K562 (cell line): ENCODE results near the gene TTLL3. TPM values are rescaled to one million over a fixed set of nuclear protein-coding genes. Genes with fewer than 3 reads are reported as not detected.

Experiments
- ATAC-seq: fragments of 200-7000 bp; cut with Tn5 transposase; 3 replicates; pipeline ENCODE4 v1.9.1; 2020; ENCODE audit warnings: moderate library complexity
- Bru-seq: library from RNA; stranded (reverse); fragments of 400-500 nt; gene quantifications from one replicate; lab custom pipeline; 2021; lab: Mats Ljungman, UMichigan
- BruChase-seq, 2 experiments: library from RNA; stranded (reverse); fragments of 400-500 nt; gene quantifications; one replicate each; lab custom pipeline; 2021; lab: Mats Ljungman, UMichigan
- BruUV-seq: library from RNA; stranded (reverse); fragments of 400-500 nt; replicated peaks from 2 replicates; lab custom pipeline; 2021; lab: Mats Ljungman, UMichigan
- CTCF ChIA-PET: fragments of 300-600 bp; formaldehyde crosslinking; extraction: SDS; loops from one replicate; lab custom pipeline; 2021; ENCODE audit warnings: low intra/inter-chr PET ratio; lab: Yijun Ruan, JAX
- POLR2A ChIA-PET: fragments of 300-600, 350-650 bp; sonication (Branson Sonifier 250); formaldehyde crosslinking; extraction: SDS; loops from one replicate; lab custom pipeline; 2021; ENCODE audit warnings: antibody characterized with exemption, inconsistent platforms; lab: Yijun Ruan, JAX
- DNase-seq, 4 experiments: peaks; one replicate each; pipeline versions ENCODE4 v3.0.0 to v3.0.0-alpha.2; 2011 to 2018; ENCODE audit warnings: low spot score in 3 of 4, mixed read lengths in 3 of 4; ENCODE audit errors: extremely low read depth in 1 of 4
- FAIRE-seq: peaks from 2 replicates; lab custom pipeline; 2011; peaks lifted over from hg19 to GRCh38; lab: Jason Lieb, UNC
- H2AFZ ChIP-seq: 2 replicates; pipeline ENCODE4 v1.6.0; 2011; ENCODE audit warnings: low read depth, low read length, control low read depth, inconsistent platforms
- H3K27ac ChIP-seq: fragments of 200-600 bp; 3 replicates; pipeline ENCODE4 v1.8.0; 2011; ENCODE audit warnings: low read depth, mild to moderate bottlenecking, control low read depth, inconsistent platforms, low read length, moderate library complexity, mixed read lengths; ENCODE audit errors: extremely low read depth
- H3K27me3 ChIP-seq, 2 experiments: fragments of 300-600 bp in 1 of 2; 2 replicates in 1 of 2; 3 replicates in 1 of 2; pipeline versions ENCODE4 v1.6.0 to v1.8.0; 2011; ENCODE audit warnings: inconsistent platforms in 2 of 2, low read length in 2 of 2, mild to moderate bottlenecking in 1 of 2, mixed read lengths in 1 of 2, moderate library complexity in 1 of 2; ENCODE audit not compliant: control insufficient read depth in 2 of 2, insufficient read depth in 2 of 2
- H3K36me3 ChIP-seq: fragments of 300-600 bp; 3 replicates; pipeline ENCODE4 v1.8.0; 2011; ENCODE audit warnings: mild to moderate bottlenecking, low read length, inconsistent platforms; ENCODE audit not compliant: control insufficient read depth, insufficient read depth
- H3K4me1 ChIP-seq, 2 experiments: fragments of 200-600 bp in 1 of 2; replicated peaks in 1 of 2; 2 replicates in 1 of 2; 3 replicates in 1 of 2; pipeline versions ENCODE4 v1.5.1 to v1.8.0; 2011; ENCODE audit warnings: inconsistent platforms in 2 of 2, low read length in 2 of 2, mild to moderate bottlenecking in 1 of 2, mixed read lengths in 1 of 2, moderate library complexity in 1 of 2; ENCODE audit not compliant: control insufficient read depth in 2 of 2, insufficient read depth in 2 of 2
- H3K4me2 ChIP-seq: 2 replicates; pipeline ENCODE4 v1.6.1; 2011; ENCODE audit warnings: low read length, control low read depth, inconsistent platforms, mixed read lengths; ENCODE audit not compliant: insufficient read depth
- H3K4me3 ChIP-seq: fragments of 200-600 bp; sonication (generic), shearing (Covaris generic); 2 replicates; pipeline ENCODE4 v1.5.1; 2016; ENCODE audit warnings: control low read depth, inconsistent platforms
- H3K79me2 ChIP-seq: fragments of 200-600 bp; 3 replicates; pipeline ENCODE4 v1.8.0; 2011; ENCODE audit warnings: low read length, inconsistent platforms; ENCODE audit not compliant: control insufficient read depth, insufficient read depth
- H3K9ac ChIP-seq, 2 experiments: 2 replicates each; pipeline versions ENCODE4 v1.6.0 to v1.6.1; 2011; ENCODE audit warnings: low read depth in 2 of 2, low read length in 2 of 2, control low read depth in 1 of 2, inconsistent platforms in 1 of 2, mild to moderate bottlenecking in 1 of 2, mixed read lengths in 1 of 2; ENCODE audit not compliant: insufficient read depth in 1 of 2
- H3K9me1 ChIP-seq: one replicate; pipeline ENCODE4 v1.6.0; 2011; ENCODE audit warnings: inconsistent platforms, mild to moderate bottlenecking, low read length, moderate library complexity; ENCODE audit not compliant: control insufficient read depth, insufficient read depth
- H3K9me3 ChIP-seq: replicated peaks from 2 replicates; pipeline ENCODE4 v1.5.1; 2011; ENCODE audit warnings: low read depth, low read length, inconsistent platforms; ENCODE audit not compliant: control insufficient read depth, insufficient read depth
- H4K20me1 ChIP-seq: replicated peaks from 2 replicates; pipeline ENCODE4 v1.6.1; 2011; ENCODE audit warnings: low read length, inconsistent platforms, mixed read lengths; ENCODE audit not compliant: control insufficient read depth, insufficient read depth
- DMBX1 ChIP-seq: fragments of 250-450 bp; sonication (Bioruptor Pico); IDR thresholded peaks from 2 replicates; pipeline ENCODE4 v1.8.0; 2022; ENCODE audit warnings: inconsistent platforms, mild to moderate bottlenecking, moderate library complexity, borderline replicate concordance
- HOMEZ ChIP-seq: fragments of 250-450 bp; sonication (Bioruptor Pico); IDR thresholded peaks from 2 replicates; pipeline ENCODE4 v1.4.0; 2020; ENCODE audit warnings: mild to moderate bottlenecking, moderate library complexity
- MAFF ChIP-seq: IDR thresholded peaks from 2 replicates; pipeline ENCODE4 v1.6.1; 2012; ENCODE audit warnings: low read length, improper control_type of control experiment
- POLR3G ChIP-seq: IDR thresholded peaks from 2 replicates; pipeline ENCODE4 v1.6.1; 2011; ENCODE audit not compliant: insufficient read length, insufficient replicate concordance; ENCODE audit errors: extremely low read depth
- RBFOX2 ChIP-seq: fragments of 200-400 bp; formaldehyde crosslinking; IDR thresholded peaks from 2 replicates; pipeline ENCODE4 v1.6.1; 2017; ENCODE audit warnings: low read depth, mild to moderate bottlenecking, low read length, moderate library complexity
- RBM22 ChIP-seq: fragments of 200-400 bp; formaldehyde crosslinking; IDR thresholded peaks from 2 replicates; pipeline ENCODE4 v1.6.1; 2018; ENCODE audit warnings: low read length, low read depth; ENCODE audit not compliant: poor library complexity, severe bottlenecking
- STAT5A ChIP-seq: IDR thresholded peaks from 2 replicates; pipeline ENCODE4 v1.6.1; 2012; ENCODE audit warnings: low read length, inconsistent platforms, borderline replicate concordance
- THRAP3 ChIP-seq: fragments of 450-650 bp; IDR thresholded peaks from 2 replicates; pipeline ENCODE4 v1.6.1; 2016; ENCODE audit warnings: mild to moderate bottlenecking, inconsistent platforms, borderline replicate concordance
- ZFP1 ChIP-seq: fragments of 450-650 bp; formaldehyde crosslinking; IDR thresholded peaks from 2 replicates; pipeline ENCODE4 v1.4.0; 2020; ENCODE audit warnings: mild to moderate bottlenecking, mixed read lengths
- ZNF263 ChIP-seq: sonication (generic); formaldehyde crosslinking; IDR thresholded peaks from 2 replicates; pipeline ENCODE4 v1.8.0; 2022; ENCODE audit warnings: mild to moderate bottlenecking, missing genetic modification reagents, borderline replicate concordance
- ZNF778 ChIP-seq: fragments of 450-650 bp; formaldehyde crosslinking; IDR thresholded peaks from 2 replicates; pipeline ENCODE4 v1.4.0; 2020; ENCODE audit warnings: mild to moderate bottlenecking, moderate library complexity
- WGBS: fragments of 100-300 bp; shearing (Covaris generic); methylation state at CpG from one replicate; pipeline ENCODE4 v1.1.6; 2016; ENCODE audit warnings: low coverage, mixed read lengths; ENCODE audit not compliant: insufficient coverage; ENCODE audit errors: missing lambda C conversion rate; 5-methylcytosine and 5-hydroxymethylcytosine counted together
- in situ Hi-C: fragments of 300-500 bp; cut with MboI; formaldehyde crosslinking; loops from 4 replicates; pipeline ENCODE4 v1.15.0; 2018; ENCODE audit warnings: inconsistent platforms, mixed read lengths
- intact Hi-C: fragments of 100-400 bp; cut with micrococcal nuclease; formaldehyde crosslinking; loops from 2 replicates; pipeline ENCODE4 v1.14.2; 2022
- long read RNA-seq, 3 experiments: library from polyadenylated mRNA in 2 of 3; library from RNA in 1 of 3; unstranded in 2 of 3; stranded (forward) in 1 of 3; transcript quantifications; one replicate each; pipeline ENCODE4 v2.0.0, GENCODE V29; 2019 to 2022
- polyA minus RNA-seq, 3 experiments: library from RNA; depleted of rRNA, polyadenylated mRNA; stranded (reverse); fragments of >200 nt; gene quantifications; 2 replicates each; pipeline ENCODE4 v1.2.3, GENCODE V29; 2011
- polyA plus RNA-seq, 8 experiments: library from polyadenylated mRNA; depleted of rRNA in 4 of 8; stranded (reverse) in 5 of 8; unstranded in 3 of 8; fragments of >200 nt; fragmentation: Nextera tagmentation in 2 of 8; fragmentation: Illumina TruSeq in 1 of 8; extraction: Ambion mirVana in 2 of 8; extraction: Trizol in 1 of 8; gene quantifications; 2 replicates each; pipeline versions ENCODE4 v1.2.1 to v1.2.3, GENCODE V29; 2011 to 2014; ENCODE audit warnings: inconsistent platforms in 1 of 8, missing spikeins in 1 of 8
- total RNA-seq, 7 experiments: library from RNA; depleted of rRNA in 6 of 7; stranded (reverse); fragments of >200 nt in 6 of 7; fragmentation: Illumina TruSeq in 2 of 7; extraction: Trizol in 2 of 7; gene quantifications; 2 replicates each; pipeline versions ENCODE4 v1.2.1 to v1.2.3, GENCODE V29; 2011 to 2021; ENCODE audit warnings: low replicate concordance in 1 of 7
- TF ChIP-seq, protein P1 (sequence below): sonication (generic); formaldehyde crosslinking; IDR thresholded peaks from 2 replicates; pipeline ENCODE4 v1.8.1; 2023; ENCODE audit warnings: mild to moderate bottlenecking, missing genetic modification reagents

Gene TTLL3
- total RNA-seq (2011; cell fraction: chromatin; rRNA removed; ENCODE audit: low replicate concordance): 652 and 1,082 TPM in 2 replicates
- 407 and 449 TPM in 2 replicates for total RNA-seq (2011; cell fraction: nucleolus; rRNA removed)
- 488 and 686 TPM in 2 replicates for total RNA-seq (2011; cell fraction: nucleoplasm; rRNA removed)
- total RNA-seq (2014; rRNA removed) (30.7 and 34.0 TPM in 2 replicates), total RNA-seq (2014; rRNA removed; fragmentation: Illumina TruSeq; extraction: Trizol) (28.7 and 33.0 TPM in 2 replicates), total RNA-seq (2015; rRNA removed; fragmentation: Illumina TruSeq; extraction: Trizol) (31.6 and 33.2 TPM in 2 replicates), total RNA-seq (2021) (53.7 and 63.6 TPM in 2 replicates), polyA plus RNA-seq (2011; rRNA removed) (95.8 and 120 TPM in 2 replicates), polyA plus RNA-seq (2014; fragmentation: Illumina TruSeq; extraction: Trizol) (53.8 and 60.9 TPM in 2 replicates), polyA plus RNA-seq (2014; fragmentation: Nextera tagmentation; extraction: Ambion mirVana) (10 to 100 TPM in 1 of 2 experiments, 1 to 10 TPM in 1; 8.9 to 11.6 TPM), polyA plus RNA-seq (2014; rRNA removed) (72.7 and 106 TPM in 2 replicates), polyA minus RNA-seq (2011; rRNA and poly(A)+ RNA removed) (99.7 and 103 TPM in 2 replicates), Bru-seq, nascent RNA (percentile 68 among the genes with signal in this experiment), BruChase-seq, experiment 1, labeled RNA remaining after a 2-hour chase (percentile 74 among the genes with signal in this experiment), BruChase-seq, experiment 2, labeled RNA remaining after a 6-hour chase (percentile 77 among the genes with signal in this experiment)
- 71.0 and 73.2 TPM in 2 replicates for polyA plus RNA-seq (2011; cell fraction: cytosol; rRNA removed)
- polyA plus RNA-seq (2011; cell fraction: nucleus; rRNA removed): 641 and 948 TPM in 2 replicates
- 65.7 and 182 TPM in 2 replicates for polyA plus RNA-seq (2012)
- 19.4 and 21.8 TPM in 2 replicates for polyA minus RNA-seq (2011; cell fraction: cytosol; rRNA and poly(A)+ RNA removed)
- polyA minus RNA-seq (2011; cell fraction: nucleus; rRNA and poly(A)+ RNA removed): 133 and 150 TPM in 2 replicates
- long read RNA-seq, experiment 1, full-length matches to known transcripts: 5 of 44 reads
- long read RNA-seq, experiment 1, partial matches to known transcripts: 11 of 44 reads
- long read RNA-seq, experiment 1, other reads (novel, unspliced or antisense): 28 of 44 reads
- long read RNA-seq, experiment 2, full-length matches to known transcripts: 2 of 7 reads
- long read RNA-seq, experiment 2, partial matches to known transcripts: 0 of 7 reads
- long read RNA-seq, experiment 2, other reads (novel, unspliced or antisense): 5 of 7 reads
- long read RNA-seq, experiment 3, partial matches to known transcripts: 0 of 5 reads
- long read RNA-seq, experiment 3, other reads (novel, unspliced or antisense): 5 of 5 reads

GRCh38 chr3:9809615-9810432 is at the start of gene TTLL3:
TTLL3 (plus strand) TSS chr3:9810262; CDS start chr3:9810662, 400 bp downstream.
- Histone ChIP-seq H3K9me1 (no peaks in the 10 kb centered on the region), H3K9me3 (no peaks in the 10 kb centered on the region), H3K4me1 (peaks cover 0 to 8% of the 10 kb centered on the region in 2 experiments; a peak in 2 of 5 replicates), H3K79me2 (no peaks in the 10 kb centered on the region), H2AFZ (no peak within 1 kb of the TSS), H4K20me1 (0 out of 2 replicates have a peak, but pooled peaks cover 3% of the 10 kb centered on the region), H3K4me2 (no peak within 1 kb of the TSS), H3K27ac (no peak within 1 kb of the TSS), H3K9ac (0 out of 4 replicates have a peak within 1 kb of the TSS, but pooled peaks of 1 of the 2 experiments have one; percentile 37), H3K36me3 (peaks cover 78% of the 10 kb centered on the region; the same call in 2 of the 3 replicates), H3K4me3 (no peak within 1 kb of the TSS), H3K27me3 (no peaks in the 10 kb centered on the region)
- peak in 2 of 4 experiments; percentile 46 to 49 for DNase-seq
- no peak for FAIRE-seq
- no TSS peak for BruUV-seq
- no peak for ATAC-seq
- intact Hi-C loops (no loop called here), in situ Hi-C loops (no loop called here)
- CTCF ChIA-PET: no interaction called here
- POLR2A ChIA-PET: no interaction called here
- 94% methylated on average over 54 of the region's 76 CpGs for WGBS
- TF ChIP-seq STAT5A (no peak), RBFOX2 (peak; percentile 47; the same call in 1 of the 2 replicates), MAFF (no peak), POLR3G (no peak), HOMEZ (CRISPR knock-in tag) (no peak), ZFP1 (CRISPR knock-in tag) (no peak), RBM22 (peak; percentile 27), ZNF263 (CRISPR knock-in tag) (no peak), THRAP3 (no peak), ZNF778 (CRISPR knock-in tag) (no peak), DMBX1 (CRISPR knock-in tag) (no peak)
- TF ChIP-seq, protein P1, sequence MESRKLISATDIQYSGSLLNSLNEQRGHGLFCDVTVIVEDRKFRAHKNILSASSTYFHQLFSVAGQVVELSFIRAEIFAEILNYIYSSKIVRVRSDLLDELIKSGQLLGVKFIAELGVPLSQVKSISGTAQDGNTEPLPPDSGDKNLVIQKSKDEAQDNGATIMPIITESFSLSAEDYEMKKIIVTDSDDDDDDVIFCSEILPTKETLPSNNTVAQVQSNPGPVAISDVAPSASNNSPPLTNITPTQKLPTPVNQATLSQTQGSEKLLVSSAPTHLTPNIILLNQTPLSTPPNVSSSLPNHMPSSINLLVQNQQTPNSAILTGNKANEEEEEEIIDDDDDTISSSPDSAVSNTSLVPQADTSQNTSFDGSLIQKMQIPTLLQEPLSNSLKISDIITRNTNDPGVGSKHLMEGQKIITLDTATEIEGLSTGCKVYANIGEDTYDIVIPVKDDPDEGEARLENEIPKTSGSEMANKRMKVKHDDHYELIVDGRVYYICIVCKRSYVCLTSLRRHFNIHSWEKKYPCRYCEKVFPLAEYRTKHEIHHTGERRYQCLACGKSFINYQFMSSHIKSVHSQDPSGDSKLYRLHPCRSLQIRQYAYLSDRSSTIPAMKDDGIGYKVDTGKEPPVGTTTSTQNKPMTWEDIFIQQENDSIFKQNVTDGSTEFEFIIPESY (CRISPR knock-in tag): peak; percentile 75
